OCI-LY1 (cell line): Measurements from ENCODE around the gene SYNE2.

Source experiments
- CTCF ChIP-seq: fragments of 200-600 bp; sonication (generic), shearing (Covaris generic); IDR thresholded peaks from 2 replicates; pipeline ENCODE4 v1.5.1; 2017; ENCODE audit warnings: mild to moderate bottlenecking, antibody characterized with exemption, low read length, moderate library complexity, mixed read lengths
- EZH2 ChIP-seq: fragments of 200-600 bp; sonication (generic), shearing (Covaris generic); IDR thresholded peaks from 2 replicates; pipeline ENCODE4 v1.8.0; 2017; ENCODE audit warnings: borderline replicate concordance, mixed run types, mild to moderate bottlenecking, antibody characterized with exemption, low read length, moderate library complexity, mixed read lengths

GRCh38 chr14:64208981-64209380 lies 356.2 kb downstream of the SYNE2 start:
- TF ChIP-seq CTCF: no peak
- TF ChIP-seq EZH2: no peak
